Kidney (tissue), 14 donors: ENCODE results near the gene ITGB1BP1. TPM values are rescaled to one million over a fixed set of nuclear protein-coding genes. Genes with fewer than 3 reads are reported as not detected.

Experiments used
- DNase-seq, 5 donors: peaks; one replicate each; pipeline ENCODE4 v3.0.0-alpha.2; 2013 to 2020
- FAIRE-seq: peaks from 2 replicates; lab custom pipeline; 2012; peaks lifted over from hg19 to GRCh38; lab: Jason Lieb, UNC
- H3K27ac ChIP-seq, 2 donors: one replicate each; pipeline ENCODE4 v1.7.0; 2013; ENCODE audit warnings: low read depth in 2 of 2, low read length in 2 of 2, inconsistent platforms in 1 of 2
- H3K27me3 ChIP-seq: one replicate; pipeline ENCODE4 v1.7.1; 2013; ENCODE audit warnings: low read length, inconsistent platforms; ENCODE audit not compliant: control insufficient read depth, insufficient read depth
- H3K36me3 ChIP-seq, 3 donors: one replicate each; pipeline versions ENCODE4 v1.7.0 to v1.7.1; 2013; ENCODE audit warnings: low read length in 3 of 3, control low read depth in 1 of 3, inconsistent platforms in 1 of 3; ENCODE audit not compliant: insufficient read depth in 3 of 3, control insufficient read depth in 2 of 3
- H3K4me1 ChIP-seq, 3 donors: one replicate each; pipeline versions ENCODE4 v1.7.0 to v1.7.1; 2013; ENCODE audit warnings: low read length in 3 of 3, inconsistent platforms in 1 of 3, low read depth in 1 of 3; ENCODE audit not compliant: control insufficient read depth in 2 of 3, insufficient read depth in 2 of 3
- H3K4me3 ChIP-seq, 3 donors: one replicate each; pipeline versions ENCODE4 v1.7.0 to v1.8.1; 2013; ENCODE audit warnings: low read length in 3 of 3, control low read depth in 1 of 3, inconsistent platforms in 1 of 3
- H3K9ac ChIP-seq, 3 donors: one replicate each; pipeline versions ENCODE4 v1.7.0 to v1.7.1; 2013; ENCODE audit warnings: low read length in 3 of 3, control low read depth in 1 of 3, inconsistent platforms in 1 of 3
- H3K9me3 ChIP-seq, 3 donors: one replicate each; pipeline versions ENCODE4 v1.7.0 to v1.7.1; 2013; ENCODE audit warnings: low read length in 3 of 3, control low read depth in 1 of 3, inconsistent platforms in 1 of 3; ENCODE audit not compliant: control insufficient read depth in 2 of 3, insufficient read depth in 1 of 3
- CTCF ChIP-seq: IDR thresholded peaks from 3 replicates; pipeline ENCODE4 v1.5.1; 2012; ENCODE audit warnings: mild to moderate bottlenecking, moderate library complexity, borderline replicate concordance; ENCODE audit not compliant: insufficient read depth; ENCODE audit errors: extremely low read depth
- intact Hi-C: fragments of 100-400 bp; cut with DNase I; formaldehyde crosslinking; loops from one replicate; pipeline ENCODE4 v1.11.1; 2022
- polyA plus RNA-seq: library from polyadenylated mRNA; stranded (reverse); fragments of 350-450 nt; fragmentation: Illumina TruSeq; extraction: RNeasy Lipid Tissue Mini Kit (QIAGEN cat#74804); gene quantifications from one replicate; pipeline ENCODE4 v1.2.3, GENCODE V29; 2014; ENCODE audit warnings: low read depth, low replicate concordance; ENCODE audit not compliant: insufficient read depth
- total RNA-seq: library from RNA; stranded (reverse); fragmentation: NEBNext Ultra II Directional; extraction: Animal tissue kit (Norgen Biotek cat#: 25700); gene quantifications from one replicate; pipeline ENCODE4 v1.2.1, GENCODE V29; 2021
- donor health status: control.
- donor health status: control.
- donor health status: control.
- donor health status: control.
- donor health status: control.
- donor health status: DM: yes; HTN: yes; CAD: no.
- donor health status: Normal renal cell carcinoma (clear cell type).

The ITGB1BP1 gene
- total and polyA plus RNA-seq, 2 donors from 2014 or later: 67.1 to 164 TPM

- TF ChIP-seq CTCF: no peak
- H3K4me3 ChIP-seq: peak overlapping the region; percentile 88 to 95 (median 92)
- H3K4me1 ChIP-seq: peaks cover 3 to 21% (median 3%) of the 10 kb centered on the region in 3 donors
- no peaks in the 10 kb centered on the region for H3K9me3 ChIP-seq
- no peaks in the 10 kb centered on the region for H3K27me3 ChIP-seq
- FAIRE-seq: no peak
- no peak overlapping the region for H3K27ac ChIP-seq
- intact Hi-C loops: no loop called here
- H3K36me3 ChIP-seq: no peaks in the 10 kb centered on the region
- DNase-seq: no peak
- H3K9ac ChIP-seq: peak overlapping the region; percentile 17 to 89 (median 88)
Measured at GRCh38 chr2:9424447-9425164, 1.3 kb upstream of the ITGB1BP1 start.

- peak overlapping the region; percentile 66 to 89 (median 88) for H3K9ac ChIP-seq
- peaks cover 3 to 21% (median 3%) of the 10 kb centered on the region in 3 donors for H3K4me1 ChIP-seq
- peak in 2 of 5 donors; percentile 34 to 54 for DNase-seq
- peak overlapping the region; percentile 78 to 84 for H3K27ac ChIP-seq
- FAIRE-seq: no peak
- H3K27me3 ChIP-seq: no peaks in the 10 kb centered on the region
- H3K36me3 ChIP-seq: no peaks in the 10 kb centered on the region
- H3K9me3 ChIP-seq: no peaks in the 10 kb centered on the region
- no peak for TF ChIP-seq CTCF
- intact Hi-C loops: no loop called here
- peak overlapping the region; percentile 88 to 95 (median 92) for H3K4me3 ChIP-seq
Measured at GRCh38 chr2:9423922-9424272, 569 bp upstream of the ITGB1BP1 start.

GRCh38 chr2:9422321-9423099, 818 bp downstream of the ITGB1BP1 start:
- Histone ChIP-seq H3K9ac (peak overlapping the region; percentile 77 to 84 (median 83)), H3K4me1 (peaks cover 3 to 21% (median 3%) of the 10 kb centered on the region in 3 donors), H3K27me3 (no peaks in the 10 kb centered on the region), H3K4me3 (peak overlapping the region; percentile 87 to 95 (median 89)), H3K9me3 (no peaks in the 10 kb centered on the region), H3K36me3 (no peaks in the 10 kb centered on the region), H3K27ac (peak overlapping the region; percentile 84 to 95)
- no peak for FAIRE-seq
- peak; percentile 29 to 86 (median 39) for DNase-seq
- no peak for TF ChIP-seq CTCF
- intact Hi-C loops: no loop called here
